Endothelial cell of umbilical vein (primary cell): ENCODE results near the gene PCDHGA1. TPM values are rescaled to one million over a fixed set of nuclear protein-coding genes. Genes with fewer than 3 reads are reported as not detected.

Source experiments
- BruUV-seq: library from RNA; stranded (reverse); fragments of 400-500 nt; replicated peaks from 2 replicates; lab custom pipeline; 2021; lab: Mats Ljungman, UMichigan
- CTCF ChIA-PET: fragments of 300-600, 350-600 bp; sonication (Branson Sonifier 250); formaldehyde crosslinking; loops from one replicate; lab custom pipeline; 2021; ENCODE audit warnings: antibody characterized with exemption, inconsistent platforms; lab: Charles Lee
- POLR2A ChIA-PET: fragments of 300-600, 350-600 bp; sonication (Branson Sonifier 250); formaldehyde crosslinking; loops from one replicate; lab custom pipeline; 2021; ENCODE audit warnings: antibody characterized with exemption, inconsistent platforms; lab: Charles Lee
- DNase-seq: peaks from one replicate; pipeline ENCODE4 v3.0.0-alpha.2; 2011; ENCODE audit warnings: low read depth, low spot score
- FAIRE-seq: peaks from 2 replicates; lab custom pipeline; 2011; peaks lifted over from hg19 to GRCh38; lab: Jason Lieb, UNC
- H2AFZ ChIP-seq: 2 replicates; pipeline ENCODE4 v1.6.0; 2012; ENCODE audit warnings: low read depth, low read length, control low read depth, inconsistent platforms
- H3K27ac ChIP-seq: 2 replicates; pipeline ENCODE4 v1.5.1; 2011; ENCODE audit warnings: low read depth, mild to moderate bottlenecking, control low read depth, low read length, moderate library complexity; ENCODE audit not compliant: insufficient read depth
- H3K27me3 ChIP-seq, 2 experiments: 2 replicates each; pipeline versions ENCODE4 v1.6.0 to v1.6.1; 2011; ENCODE audit warnings: low read length in 2 of 2, mixed read lengths in 1 of 2; ENCODE audit not compliant: control insufficient read depth in 2 of 2, insufficient read depth in 2 of 2
- H3K36me3 ChIP-seq, 2 experiments: 2 replicates in 1 of 2; 3 replicates in 1 of 2; pipeline ENCODE4 v1.5.1; 2011; ENCODE audit warnings: low read length in 2 of 2, mild to moderate bottlenecking in 1 of 2, moderate library complexity in 1 of 2; ENCODE audit not compliant: control insufficient read depth in 2 of 2, insufficient read depth in 2 of 2; ENCODE audit errors: extremely low read depth in 1 of 2
- H3K4me1 ChIP-seq: 3 replicates; pipeline ENCODE4 v1.5.1; 2011; ENCODE audit warnings: mild to moderate bottlenecking, low read length; ENCODE audit not compliant: control insufficient read depth, insufficient read depth; ENCODE audit errors: extremely low read depth
- H3K4me2 ChIP-seq: 2 replicates; pipeline ENCODE4 v1.6.1; 2011; ENCODE audit warnings: low read length, control low read depth, mixed read lengths; ENCODE audit not compliant: insufficient read depth
- H3K4me3 ChIP-seq, 3 experiments: fragments of 200-600 bp in 1 of 3; sonication (generic), shearing (Covaris generic) in 1 of 3; replicated peaks in 1 of 3; 2 replicates each; pipeline ENCODE4 v1.5.1; 2011 to 2016; ENCODE audit warnings: control low read depth in 3 of 3, low read length in 3 of 3, mild to moderate bottlenecking in 2 of 3, inconsistent platforms in 1 of 3, low read depth in 1 of 3, moderate library complexity in 1 of 3; ENCODE audit not compliant: insufficient read depth in 1 of 3
- H3K79me2 ChIP-seq: 2 replicates; pipeline ENCODE4 v1.6.0; 2012; ENCODE audit warnings: low read length, inconsistent platforms; ENCODE audit not compliant: control insufficient read depth, insufficient read depth
- H3K9ac ChIP-seq: replicated peaks from 2 replicates; pipeline ENCODE3; 2011; ENCODE audit warnings: low read length, control low read depth; ENCODE audit not compliant: insufficient read depth; ENCODE audit errors: extremely low read depth
- H3K9me1 ChIP-seq: replicated peaks from 3 replicates; pipeline ENCODE4 v1.6.0; 2011; ENCODE audit warnings: mild to moderate bottlenecking, low read length; ENCODE audit not compliant: control insufficient read depth, insufficient read depth; ENCODE audit errors: extremely low read depth
- H3K9me3 ChIP-seq: replicated peaks from 2 replicates; pipeline ENCODE4 v1.5.1; 2012; ENCODE audit warnings: low read length, inconsistent platforms; ENCODE audit not compliant: control insufficient read depth, insufficient read depth
- H4K20me1 ChIP-seq: replicated peaks from 2 replicates; pipeline ENCODE3; 2011; ENCODE audit warnings: mild to moderate bottlenecking, low read length; ENCODE audit not compliant: control insufficient read depth, insufficient read depth; ENCODE audit errors: extremely low read depth
- FOS ChIP-seq: IDR thresholded peaks from 2 replicates; pipeline ENCODE4 v1.6.1; 2011; ENCODE audit warnings: mild to moderate bottlenecking, low read length, moderate library complexity, borderline replicate concordance; ENCODE audit not compliant: insufficient read depth
- MYC ChIP-seq: IDR thresholded peaks from one replicate; pipeline ENCODE4 v1.6.1; 2011; ENCODE audit warnings: mild to moderate bottlenecking, low read depth, low read length
- POLR2A ChIP-seq: IDR thresholded peaks from 2 replicates; pipeline ENCODE4 v1.6.1; 2012; ENCODE audit warnings: low read depth, mild to moderate bottlenecking, control low read depth, low read length
- dilution Hi-C: fragments of 300-500 bp; cut with MboI; formaldehyde crosslinking; loops from one replicate; pipeline ENCODE4 v1.15.0; 2019; ENCODE audit warnings: low sequenced_read_pairs; ENCODE audit not compliant: extremely low pct_ligation_motif_present
- intact Hi-C: fragments of 100-400 bp; cut with micrococcal nuclease; formaldehyde crosslinking; loops from one replicate; pipeline ENCODE4 v1.10.0; 2022
- polyA plus RNA-seq, 4 experiments: library from polyadenylated mRNA; depleted of rRNA in 3 of 4; stranded (reverse) in 3 of 4; unstranded in 1 of 4; fragments of >200 nt; gene quantifications; 2 replicates each; pipeline versions ENCODE4 v1.2.1 to v1.2.3, GENCODE V29; 2011 to 2012; ENCODE audit warnings: missing spikeins in 1 of 4
- total RNA-seq: library from RNA; stranded (reverse); gene quantifications from 2 replicates; pipeline ENCODE4 v1.2.3, GENCODE V29; 2021
- TF ChIP-seq, protein P1 (sequence below), 2 donors: IDR thresholded peaks; 1 replicate in 1 of 2; 2 replicates in 1 of 2; pipeline ENCODE4 v1.5.1; 2011; ENCODE audit warnings: low read length in 2 of 2, mild to moderate bottlenecking in 2 of 2, moderate library complexity in 2 of 2, control low read depth in 1 of 2, inconsistent platforms in 1 of 2, low read depth in 1 of 2; ENCODE audit not compliant: insufficient read depth in 1 of 2; ENCODE audit errors: extremely low read depth in 1 of 2

Gene PCDHGA1
- total and polyA plus RNA-seq, 2 donors (not counting 3 experiments of a cell fraction or from before 2014, with no cell fraction given), result 0.22 to 0.44 TPM

DNA sequence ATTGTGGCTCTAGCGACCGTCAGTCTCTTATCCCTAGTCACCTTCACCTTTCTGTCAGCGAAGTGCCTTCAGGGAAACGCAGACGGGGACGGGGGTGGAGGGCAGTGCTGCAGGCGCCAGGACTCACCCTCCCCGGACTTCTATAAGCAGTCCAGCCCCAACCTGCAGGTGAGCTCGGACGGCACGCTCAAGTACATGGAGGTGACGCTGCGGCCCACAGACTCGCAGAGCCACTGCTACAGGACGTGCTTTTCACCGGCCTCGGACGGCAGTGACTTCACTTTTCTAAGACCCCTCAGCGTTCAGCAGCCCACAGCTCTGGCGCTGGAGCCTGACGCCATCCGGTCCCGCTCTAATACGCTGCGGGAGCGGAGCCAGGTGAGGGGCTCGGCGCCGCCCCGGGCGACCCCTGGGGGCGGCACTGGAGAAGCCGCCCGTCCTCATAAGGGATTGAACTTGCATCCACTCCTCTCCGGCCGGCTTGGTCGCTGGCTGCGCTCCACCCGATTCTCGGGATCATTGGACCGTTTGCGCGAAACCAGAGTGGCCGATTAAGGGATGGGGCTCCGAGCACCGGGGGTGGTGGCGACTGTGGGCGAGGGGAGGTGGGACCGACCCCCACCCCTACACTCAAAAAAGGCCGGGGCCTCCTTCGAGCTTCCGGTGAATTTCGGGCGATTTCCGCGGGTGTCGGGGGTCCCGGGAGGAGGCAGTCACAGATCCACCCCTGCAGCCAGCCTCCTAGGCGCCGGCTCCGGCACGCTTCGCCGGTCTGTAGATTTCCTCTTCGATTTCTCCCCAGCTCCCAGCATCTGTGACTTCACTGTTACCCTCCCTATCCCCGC, 161.2 kb downstream of the PCDHGA1 start:
- H2AFZ ChIP-seq, result no peak overlapping the region
- FAIRE-seq (no peak), DNase-seq (no peak)
- H3K9me3 ChIP-seq, result no peaks in the 10 kb centered on the region
- ChIA-PET CTCF (interaction anchor here (1.1 to 1.6 kb wide), 2 partner anchors 16 to 61 kb away, joined by 3 to 6 read pairs; partner anchors contain the start of genes PCDHGA12 and PCDHGC3), POLR2A (no interaction called here)
- no peak overlapping the region for H3K9ac ChIP-seq
- no peak overlapping the region for H3K27ac ChIP-seq
- TF ChIP-seq POLR2A (no peak), MYC (no peak), FOS (no peak)
- TF ChIP-seq, protein P1, sequence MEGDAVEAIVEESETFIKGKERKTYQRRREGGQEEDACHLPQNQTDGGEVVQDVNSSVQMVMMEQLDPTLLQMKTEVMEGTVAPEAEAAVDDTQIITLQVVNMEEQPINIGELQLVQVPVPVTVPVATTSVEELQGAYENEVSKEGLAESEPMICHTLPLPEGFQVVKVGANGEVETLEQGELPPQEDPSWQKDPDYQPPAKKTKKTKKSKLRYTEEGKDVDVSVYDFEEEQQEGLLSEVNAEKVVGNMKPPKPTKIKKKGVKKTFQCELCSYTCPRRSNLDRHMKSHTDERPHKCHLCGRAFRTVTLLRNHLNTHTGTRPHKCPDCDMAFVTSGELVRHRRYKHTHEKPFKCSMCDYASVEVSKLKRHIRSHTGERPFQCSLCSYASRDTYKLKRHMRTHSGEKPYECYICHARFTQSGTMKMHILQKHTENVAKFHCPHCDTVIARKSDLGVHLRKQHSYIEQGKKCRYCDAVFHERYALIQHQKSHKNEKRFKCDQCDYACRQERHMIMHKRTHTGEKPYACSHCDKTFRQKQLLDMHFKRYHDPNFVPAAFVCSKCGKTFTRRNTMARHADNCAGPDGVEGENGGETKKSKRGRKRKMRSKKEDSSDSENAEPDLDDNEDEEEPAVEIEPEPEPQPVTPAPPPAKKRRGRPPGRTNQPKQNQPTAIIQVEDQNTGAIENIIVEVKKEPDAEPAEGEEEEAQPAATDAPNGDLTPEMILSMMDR (IDR thresholded peaks at IDR 0.05; ENCODE audit: extremely low read depth in 1 of 2, insufficient read depth in 1 of 2, low read depth in 1 of 2, low read length in 2 of 2), result no peak
- peaks cover 10 to 25% of the 10 kb centered on the region in 2 experiments for H3K27me3 ChIP-seq
- no peaks in the 10 kb centered on the region for H3K4me1 ChIP-seq
- intact Hi-C loops, result no loop called here
- H4K20me1 ChIP-seq, result no peaks in the 10 kb centered on the region
- no peak overlapping the region for H3K4me3 ChIP-seq
- BruUV-seq, result no TSS peak
- dilution Hi-C loops, result no loop called here
- H3K79me2 ChIP-seq, result no peaks in the 10 kb centered on the region
- no peak overlapping the region for H3K4me2 ChIP-seq
- H3K36me3 ChIP-seq, result no peaks in the 10 kb centered on the region
- H3K9me1 ChIP-seq, result no peaks in the 10 kb centered on the region
